Activated CD8-positive, alpha-beta T cell treated with anti-CD3 and anti-CD28 coated beads, Interleukin-2, amount 10 ng/mL, durations not matched to agents 7 days and 5 days (primary cell): Measurements from ENCODE around the gene ARPC3. TPM values are rescaled to one million over a fixed set of nuclear protein-coding genes. Genes with fewer than 3 reads are reported as not detected.
"Not testable (repeated sequence)": the region's sequence is repeated elsewhere in the genome, so short reads cannot be mapped to it uniquely, and the experiment has no call there.

Experiments used
- ATAC-seq: fragments of 150-1000 bp; cut with Tn5 transposase; one replicate; pipeline ENCODE4 v1.10.0; 2021; ENCODE audit warnings: moderate library complexity
- CTCF ChIA-PET: fragments of 350-600 bp; sonication (Branson Sonifier 250); formaldehyde crosslinking; loops from one replicate; lab custom pipeline; 2021; ENCODE audit warnings: antibody characterized with exemption; lab: Charles Lee
- POLR2A ChIA-PET: fragments of 350-600 bp; sonication (Branson Sonifier 250); formaldehyde crosslinking; loops from one replicate; lab custom pipeline; 2021; ENCODE audit warnings: antibody characterized with exemption; lab: Charles Lee
- DNase-seq: peaks from one replicate; pipeline ENCODE4 v3.0.0-alpha.2; 2020
- H3K27ac Mint-ChIP-seq: one replicate; pipeline ENCODE4 v1.8.0; 2021; ENCODE audit warnings: mild to moderate bottlenecking, mixed read lengths
- H3K27me3 Mint-ChIP-seq: one replicate; pipeline ENCODE4 v1.8.0; 2021; ENCODE audit warnings: low read depth, mixed read lengths
- H3K36me3 Mint-ChIP-seq: one replicate; pipeline ENCODE4 v1.8.0; 2021; ENCODE audit warnings: low read depth, mixed read lengths
- H3K4me1 Mint-ChIP-seq: one replicate; pipeline ENCODE4 v1.8.0; 2021; ENCODE audit warnings: low read depth, mixed read lengths
- H3K4me3 Mint-ChIP-seq: one replicate; pipeline ENCODE4 v1.8.0; 2021; ENCODE audit warnings: mild to moderate bottlenecking, mixed read lengths
- H3K9me3 Mint-ChIP-seq: one replicate; pipeline ENCODE4 v1.8.0; 2022; ENCODE audit warnings: mixed read lengths; ENCODE audit not compliant: insufficient read depth
- total RNA-seq, 2 experiments: library from RNA; stranded (reverse); gene quantifications; one replicate each; pipeline ENCODE4 v1.2.3, GENCODE V29; 2021

The ARPC3 gene
- 100 to 1,000 TPM; 437 to 458 TPM for total RNA-seq

- CTCF ChIA-PET = interaction anchor here (0.6 to 6.7 kb wide), 56 partner anchors 9 to 438 kb away, joined by 3 to 144 read pairs (median 4); partner anchors contain the start of genes FAM216A, GPN3, RAD9B and TCTN1
- peaks cover 45% of the 10 kb centered on the region for H3K4me1 Mint-ChIP-seq
- ATAC-seq = peak; percentile 97
- no peaks in the 10 kb centered on the region for H3K9me3 Mint-ChIP-seq
- peak within 1 kb of the TSS; percentile 100 for H3K4me3 Mint-ChIP-seq
- DNase-seq = peak; percentile 98
- H3K36me3 Mint-ChIP-seq = peaks cover 56% of the 10 kb centered on the region
- POLR2A ChIA-PET = interaction anchor here (0.6 to 3.7 kb wide), 43 partner anchors 9 to 452 kb away, joined by 3 to 75 read pairs (median 4); partner anchors contain the start of genes ANAPC7, FAM216A, GPN3 and PPP1CC
- H3K27me3 Mint-ChIP-seq = no peaks in the 10 kb centered on the region
- H3K27ac Mint-ChIP-seq = peak within 1 kb of the TSS; percentile 100
Observed at GRCh38 chr12:110449799-110450497, at the start of gene ARPC3. ARPC3 (minus strand) TSS chr12:110450337; CDS start chr12:110450260, 77 bp downstream.

- no peak for ATAC-seq
- ChIA-PET POLR2A (interaction anchor here (1.5 to 5.1 kb wide), 2 partner anchors 30 to 49 kb away, joined by 4 to 42 read pairs; partner anchors contain the start of genes ARPC3, FAM216A and GPN3), CTCF (interaction anchor here (0.7 to 19.2 kb wide), 3 partner anchors 29 to 103 kb away, joined by 3 to 266 read pairs (median 70); partner anchors contain the start of genes FAM216A and GPN3)
- peaks cover 3% of the 10 kb centered on the region for H3K9me3 Mint-ChIP-seq
- H3K36me3 Mint-ChIP-seq = peaks cover 56% of the 10 kb centered on the region
- peak overlapping the region; percentile 50 for H3K27ac Mint-ChIP-seq
- no peaks in the 10 kb centered on the region for H3K27me3 Mint-ChIP-seq
- no peak for DNase-seq
- peak overlapping the region; percentile 54 for H3K4me3 Mint-ChIP-seq
- peaks cover 47% of the 10 kb centered on the region for H3K4me1 Mint-ChIP-seq
Observed at GRCh38 chr12:110498984-110499706, 49.0 kb upstream of the ARPC3 start.

GRCh38 chr12:110475426-110475825, 25.3 kb upstream of the ARPC3 start:
- POLR2A ChIA-PET = interaction anchor here (0.7 to 1.6 kb wide), 2 partner anchors 27 to 73 kb away, joined by 3 read pairs; partner anchors contain the start of gene RAD9B

GRCh38 chr12:110468214-110469048, 18.3 kb upstream of the ARPC3 start, which contains the start of the genes FAM216A and GPN3:
FAM216A (plus strand) TSS chr12:110468845; CDS start chr12:110468876, 31 bp downstream.
GPN3 (minus strand) TSS chr12:110468257; CDS start chr12:110468203, 54 bp downstream.
- H3K9me3 Mint-ChIP-seq = no peaks in the 10 kb centered on the region
- H3K27me3 Mint-ChIP-seq = no peaks in the 10 kb centered on the region
- CTCF ChIA-PET = interaction anchor here (0.6 to 8.6 kb wide), 34 partner anchors 9 to 470 kb away, joined by 3 to 117 read pairs (median 5); partner anchors contain the start of genes ARPC3, RAD9B, TCTN1 and VPS29

More at GRCh38 chr12:110475426-110475825, 25.3 kb upstream of the ARPC3 start:
- Mint-ChIP-seq H3K4me1 (peaks cover 4% of the 10 kb centered on the region), H3K4me3 (no peak overlapping the region), H3K9me3 (no peaks in the 10 kb centered on the region), H3K27ac (no peak overlapping the region), H3K27me3 (no peaks in the 10 kb centered on the region), H3K36me3 (peaks cover 27% of the 10 kb centered on the region)
- DNase-seq (no peak), ATAC-seq (no peak)
- CTCF ChIA-PET = interaction anchor here (1.4 kb wide), 1 partner anchor 126 kb away, joined by 5 read pairs; no protein-coding TSS in a partner anchor

GRCh38 chr12:110467847-110468213, 17.7 kb upstream of the ARPC3 start:
- DNase-seq (no peak), ATAC-seq (no peak)
- Mint-ChIP-seq H3K4me3 (peak overlapping the region; percentile 99), H3K4me1 (peaks cover 28% of the 10 kb centered on the region), H3K27me3 (no peaks in the 10 kb centered on the region), H3K9me3 (no peaks in the 10 kb centered on the region), H3K36me3 (peaks cover 28% of the 10 kb centered on the region), H3K27ac (peak overlapping the region; percentile 94)
- ChIA-PET POLR2A (interaction anchor here (0.6 to 4.1 kb wide), 19 partner anchors 11 to 1218 kb away, joined by 3 to 75 read pairs (median 3); partner anchors contain the start of genes ACAD10, ARPC3, BRAP and MMAB), CTCF (interaction anchor here (0.7 to 8.6 kb wide), 21 partner anchors 9 to 359 kb away, joined by 3 to 117 read pairs (median 6); partner anchors contain the start of genes ARPC3, RAD9B, TCTN1 and VPS29)

More at GRCh38 chr12:110468214-110469048, 18.3 kb upstream of the ARPC3 start, which contains the start of the genes FAM216A and GPN3:
- Mint-ChIP-seq H3K4me1 (peaks cover 28% of the 10 kb centered on the region), H3K27ac (peak within 1 kb of the TSS; percentile 94), H3K4me3 (peak within 1 kb of the TSS; percentile 99), H3K36me3 (peaks cover 26% of the 10 kb centered on the region)
- peak; percentile 91 for ATAC-seq
- POLR2A ChIA-PET = interaction anchor here (0.5 to 4.1 kb wide), 27 partner anchors 10 to 1217 kb away, joined by 3 to 75 read pairs (median 3); partner anchors contain the start of genes ACAD10, ARPC3, BRAP and GIT2
- peak; percentile 98 for DNase-seq

GRCh38 chr12:110466791-110467190, 16.7 kb upstream of the ARPC3 start:
- H3K4me3 Mint-ChIP-seq = peak overlapping the region; percentile 99
- POLR2A ChIA-PET = interaction anchor here (0.9 to 4.1 kb wide), 3 partner anchors 17 to 34 kb away, joined by 4 to 75 read pairs (median 7); partner anchors contain the start of gene ARPC3
- H3K27ac Mint-ChIP-seq = peak overlapping the region; percentile 12

GRCh38 chr12:110465765-110466164, 15.6 kb upstream of the ARPC3 start:
- H3K27me3 Mint-ChIP-seq, H3K4me3 Mint-ChIP-seq, ATAC-seq, H3K9me3 Mint-ChIP-seq, H3K27ac Mint-ChIP-seq, DNase-seq: not testable (repeated sequence)
- Mint-ChIP-seq H3K4me1 (peaks cover 31% of the 10 kb centered on the region), H3K36me3 (peaks cover 24% of the 10 kb centered on the region)
- CTCF ChIA-PET = interaction anchor here (5.8 to 8.6 kb wide), 2 partner anchors 15 to 136 kb away, joined by 91 to 117 read pairs; partner anchors contain the start of gene ARPC3
- POLR2A ChIA-PET = interaction anchor here (0.6 to 1.4 kb wide), 2 partner anchors 16 to 190 kb away, joined by 7 to 9 read pairs; partner anchors contain the start of gene ARPC3

More at GRCh38 chr12:110466791-110467190, 16.7 kb upstream of the ARPC3 start:
- no peaks in the 10 kb centered on the region for H3K9me3 Mint-ChIP-seq
- DNase-seq (no peak), ATAC-seq (no peak)
- H3K27me3 Mint-ChIP-seq = no peaks in the 10 kb centered on the region
- H3K4me1 Mint-ChIP-seq = peaks cover 32% of the 10 kb centered on the region
- H3K36me3 Mint-ChIP-seq = peaks cover 29% of the 10 kb centered on the region
- CTCF ChIA-PET = interaction anchor here (5.8 to 8.6 kb wide), 2 partner anchors 16 to 135 kb away, joined by 91 to 117 read pairs; partner anchors contain the start of gene ARPC3

GRCh38 chr12:110465024-110465423, 14.9 kb upstream of the ARPC3 start:
- Mint-ChIP-seq H3K27me3 (no peaks in the 10 kb centered on the region), H3K4me3 (no peak overlapping the region), H3K27ac (no peak overlapping the region), H3K36me3 (peaks cover 21% of the 10 kb centered on the region), H3K9me3 (no peaks in the 10 kb centered on the region), H3K4me1 (peaks cover 25% of the 10 kb centered on the region)
- DNase-seq = no peak
- no peak for ATAC-seq
- ChIA-PET POLR2A (no interaction called here), CTCF (interaction anchor here (1.8 kb wide), 1 partner anchor 15 kb away, joined by 10 read pairs; the partner anchor contains the start of gene ARPC3)

GRCh38 chr12:110461189-110461588, 11.1 kb upstream of the ARPC3 start:
- not testable (repeated sequence) for DNase-seq, ATAC-seq, H3K4me3 Mint-ChIP-seq, H3K27me3 Mint-ChIP-seq, H3K4me1 Mint-ChIP-seq, H3K9me3 Mint-ChIP-seq, H3K27ac Mint-ChIP-seq
- peaks cover 31% of the 10 kb centered on the region for H3K36me3 Mint-ChIP-seq
- ChIA-PET POLR2A (interaction anchor here (1.5 kb wide), 1 partner anchor 11 kb away, joined by 5 read pairs; the partner anchor contains the start of gene ARPC3), CTCF (interaction anchor here (0.7 to 1.7 kb wide), 4 partner anchors 9 to 140 kb away, joined by 3 to 7 read pairs (median 3); partner anchors contain the start of gene ARPC3)
